ENCODE data around the gene ZNF837. TPM values are rescaled to one million over a fixed set of nuclear protein-coding genes. Genes with fewer than 3 reads are reported as not detected.
A peak's percentile ranks its signal among the peaks of the same experiment; 100 is the strongest.

ZNF837 gene
- total RNA-seq, 1 donor, result 4.7 TPM

GRCh38 chr19:58368561-58369360, 12.1 kb downstream of the ZNF837 start:
- Histone ChIP-seq H3K36me3 (ENCODE audit: insufficient read depth, low read length) (no peaks in the 10 kb centered on the region), H3K4me3 (ENCODE audit: insufficient read depth, low read length) (no peak overlapping the region), H3K79me2 (ENCODE audit: insufficient read depth, low read length) (no peaks in the 10 kb centered on the region), H4K20me1 (ENCODE audit: insufficient read depth, low read length) (no peaks in the 10 kb centered on the region), H3K27me3 (ENCODE audit: insufficient read depth, low read length) (no peaks in the 10 kb centered on the region), H2AFZ (ENCODE audit: low read length) (no peak overlapping the region), H3K27ac (ENCODE audit: low read depth, low read length) (no peak overlapping the region), H3K4me1 (ENCODE audit: insufficient read depth, low read length) (no peaks in the 10 kb centered on the region), H3K4me2 (ENCODE audit: insufficient read depth, low read length) (no peak overlapping the region), H3K9me3 (ENCODE audit: low read depth, low read length) (no peaks in the 10 kb centered on the region)
- peak; percentile 65 for DNase-seq (ENCODE audit: insufficient read length, low spot score, missing footprints)
- no peak for TF ChIP-seq CTCF (IDR thresholded peaks at IDR 0.05; ENCODE audit: extremely low read depth, low read depth, low read length)

GRCh38 chr19:58367698-58368454, 13.0 kb downstream of the ZNF837 start:
- no peaks in the 10 kb centered on the region for H3K9me3 ChIP-seq (ENCODE audit: low read depth, low read length)
- H3K4me2 ChIP-seq (ENCODE audit: insufficient read depth, low read length), result no peak overlapping the region
- no peak overlapping the region for H2AFZ ChIP-seq (ENCODE audit: low read length)
- no peaks in the 10 kb centered on the region for H4K20me1 ChIP-seq (ENCODE audit: insufficient read depth, low read length)
- H3K4me1 ChIP-seq (ENCODE audit: insufficient read depth, low read length), result no peaks in the 10 kb centered on the region
- no peaks in the 10 kb centered on the region for H3K36me3 ChIP-seq (ENCODE audit: insufficient read depth, low read length)
- no peak overlapping the region for H3K4me3 ChIP-seq (ENCODE audit: insufficient read depth, low read length)
- no peaks in the 10 kb centered on the region for H3K79me2 ChIP-seq (ENCODE audit: insufficient read depth, low read length)
- no peak for TF ChIP-seq CTCF (IDR thresholded peaks at IDR 0.05; ENCODE audit: extremely low read depth, low read depth, low read length)
- H3K27ac ChIP-seq (ENCODE audit: low read depth, low read length), result no peak overlapping the region
- no peaks in the 10 kb centered on the region for H3K27me3 ChIP-seq (ENCODE audit: insufficient read depth, low read length)
- DNase-seq (ENCODE audit: insufficient read length, low spot score, missing footprints), result peak; percentile 52

GRCh38 chr19:58366585-58367430, 14.0 kb downstream of the ZNF837 start:
- H3K79me2 ChIP-seq (ENCODE audit: insufficient read depth, low read length), result no peaks in the 10 kb centered on the region
- H3K4me1 ChIP-seq (ENCODE audit: insufficient read depth, low read length), result peaks cover 3% of the 10 kb centered on the region
- no peaks in the 10 kb centered on the region for H3K9me3 ChIP-seq (ENCODE audit: low read depth, low read length)
- no peaks in the 10 kb centered on the region for H3K27me3 ChIP-seq (ENCODE audit: insufficient read depth, low read length)
- H3K36me3 ChIP-seq (ENCODE audit: insufficient read depth, low read length), result no peaks in the 10 kb centered on the region
- no peak overlapping the region for H2AFZ ChIP-seq (ENCODE audit: low read length)
- no peak overlapping the region for H3K4me2 ChIP-seq (ENCODE audit: insufficient read depth, low read length)
- TF ChIP-seq CTCF (IDR thresholded peaks at IDR 0.05; ENCODE audit: extremely low read depth, low read depth, low read length), result no peak
- DNase-seq (ENCODE audit: insufficient read length, low spot score, missing footprints), result peak; percentile 75
- no peak overlapping the region for H3K4me3 ChIP-seq (ENCODE audit: insufficient read depth, low read length)
- no peak overlapping the region for H3K27ac ChIP-seq (ENCODE audit: low read depth, low read length)
- H4K20me1 ChIP-seq (ENCODE audit: insufficient read depth, low read length), result no peaks in the 10 kb centered on the region
